Ishikawa (cell line): Measurements from ENCODE around the gene ARID3C.

ENCODE experiments used
- CEBPB ChIP-seq: IDR thresholded peaks from 2 replicates; pipeline ENCODE4 v1.6.1; 2012
- CREB1 ChIP-seq: IDR thresholded peaks from 2 replicates; pipeline ENCODE4 v1.6.1; 2012; ENCODE audit warnings: low read depth
- EGR1 ChIP-seq: IDR thresholded peaks from 2 replicates; pipeline ENCODE4 v1.6.1; 2012
- EP300 ChIP-seq: IDR thresholded peaks from 2 replicates; pipeline ENCODE4 v1.6.1; 2012; ENCODE audit warnings: borderline replicate concordance
- FOXM1 ChIP-seq: IDR thresholded peaks from 2 replicates; pipeline ENCODE4 v1.6.1; 2012; ENCODE audit warnings: low read depth, borderline replicate concordance
- NFIC ChIP-seq: IDR thresholded peaks from 2 replicates; pipeline ENCODE4 v1.6.1; 2012
- RAD21 ChIP-seq: IDR thresholded peaks from 2 replicates; pipeline ENCODE4 v1.6.1; 2012; ENCODE audit warnings: low read depth
- TAF1 ChIP-seq: IDR thresholded peaks from 2 replicates; pipeline ENCODE4 v1.6.1; 2012; ENCODE audit warnings: low read depth, mild to moderate bottlenecking
- TCF12 ChIP-seq: IDR thresholded peaks from 2 replicates; pipeline ENCODE4 v1.6.1; 2012; ENCODE audit warnings: low read depth
- TEAD4 ChIP-seq: IDR thresholded peaks from 2 replicates; pipeline ENCODE4 v1.6.1; 2012
- USF1 ChIP-seq: IDR thresholded peaks from 2 replicates; pipeline ENCODE4 v1.6.1; 2012
- YY1 ChIP-seq: IDR thresholded peaks from 2 replicates; pipeline ENCODE4 v1.6.1; 2012; ENCODE audit warnings: low read depth
- ZBTB7A ChIP-seq: IDR thresholded peaks from 2 replicates; pipeline ENCODE4 v1.6.1; 2012; ENCODE audit warnings: low read depth
- TF ChIP-seq, protein P1 (sequence below): IDR thresholded peaks from 2 replicates; pipeline ENCODE4 v1.6.1; 2012; ENCODE audit warnings: low read depth, mild to moderate bottlenecking
- TF ChIP-seq, protein P2 (sequence below): IDR thresholded peaks from 2 replicates; pipeline ENCODE4 v1.6.1; 2012

ARID3C gene

GRCh38 chr9:34647084-34647403, 18.2 kb upstream of the ARID3C start:
- TF ChIP-seq ZBTB7A: no peak
- TF ChIP-seq YY1: no peak
- no peak for TF ChIP-seq TCF12
- no peak for TF ChIP-seq USF1
- TF ChIP-seq NFIC: no peak
- no peak for TF ChIP-seq CEBPB
- TF ChIP-seq TAF1: no peak

GRCh38 chr9:34646211-34647083, 17.6 kb upstream of the ARID3C start, which contains the start of gene GALT:
Gene GALT (plus strand): TSS chr9:34646675. CDS start chr9:34646705, 30 bp downstream.
- TF ChIP-seq CREB1 (no peak), YY1 (0 out of 2 replicates have a peak, but pooled peaks have one; percentile 19), TEAD4 (peak; percentile 35; the same call in 1 of the 2 replicates), RAD21 (no peak), TCF12 (peak; percentile 61; the same call in 1 of the 2 replicates), TAF1 (peak; percentile 69), FOXM1 (no peak), CEBPB (no peak), NFIC (peak; percentile 54), EP300 (no peak), USF1 (peak; percentile 99), ZBTB7A (peak; percentile 72; the same call in 1 of the 2 replicates), EGR1 (no peak)
- TF ChIP-seq, protein P1, sequence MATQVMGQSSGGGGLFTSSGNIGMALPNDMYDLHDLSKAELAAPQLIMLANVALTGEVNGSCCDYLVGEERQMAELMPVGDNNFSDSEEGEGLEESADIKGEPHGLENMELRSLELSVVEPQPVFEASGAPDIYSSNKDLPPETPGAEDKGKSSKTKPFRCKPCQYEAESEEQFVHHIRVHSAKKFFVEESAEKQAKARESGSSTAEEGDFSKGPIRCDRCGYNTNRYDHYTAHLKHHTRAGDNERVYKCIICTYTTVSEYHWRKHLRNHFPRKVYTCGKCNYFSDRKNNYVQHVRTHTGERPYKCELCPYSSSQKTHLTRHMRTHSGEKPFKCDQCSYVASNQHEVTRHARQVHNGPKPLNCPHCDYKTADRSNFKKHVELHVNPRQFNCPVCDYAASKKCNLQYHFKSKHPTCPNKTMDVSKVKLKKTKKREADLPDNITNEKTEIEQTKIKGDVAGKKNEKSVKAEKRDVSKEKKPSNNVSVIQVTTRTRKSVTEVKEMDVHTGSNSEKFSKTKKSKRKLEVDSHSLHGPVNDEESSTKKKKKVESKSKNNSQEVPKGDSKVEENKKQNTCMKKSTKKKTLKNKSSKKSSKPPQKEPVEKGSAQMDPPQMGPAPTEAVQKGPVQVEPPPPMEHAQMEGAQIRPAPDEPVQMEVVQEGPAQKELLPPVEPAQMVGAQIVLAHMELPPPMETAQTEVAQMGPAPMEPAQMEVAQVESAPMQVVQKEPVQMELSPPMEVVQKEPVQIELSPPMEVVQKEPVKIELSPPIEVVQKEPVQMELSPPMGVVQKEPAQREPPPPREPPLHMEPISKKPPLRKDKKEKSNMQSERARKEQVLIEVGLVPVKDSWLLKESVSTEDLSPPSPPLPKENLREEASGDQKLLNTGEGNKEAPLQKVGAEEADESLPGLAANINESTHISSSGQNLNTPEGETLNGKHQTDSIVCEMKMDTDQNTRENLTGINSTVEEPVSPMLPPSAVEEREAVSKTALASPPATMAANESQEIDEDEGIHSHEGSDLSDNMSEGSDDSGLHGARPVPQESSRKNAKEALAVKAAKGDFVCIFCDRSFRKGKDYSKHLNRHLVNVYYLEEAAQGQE: no peak
- TF ChIP-seq, protein P2, sequence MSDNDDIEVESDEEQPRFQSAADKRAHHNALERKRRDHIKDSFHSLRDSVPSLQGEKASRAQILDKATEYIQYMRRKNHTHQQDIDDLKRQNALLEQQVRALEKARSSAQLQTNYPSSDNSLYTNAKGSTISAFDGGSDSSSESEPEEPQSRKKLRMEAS: peak; percentile 78

DNA sequence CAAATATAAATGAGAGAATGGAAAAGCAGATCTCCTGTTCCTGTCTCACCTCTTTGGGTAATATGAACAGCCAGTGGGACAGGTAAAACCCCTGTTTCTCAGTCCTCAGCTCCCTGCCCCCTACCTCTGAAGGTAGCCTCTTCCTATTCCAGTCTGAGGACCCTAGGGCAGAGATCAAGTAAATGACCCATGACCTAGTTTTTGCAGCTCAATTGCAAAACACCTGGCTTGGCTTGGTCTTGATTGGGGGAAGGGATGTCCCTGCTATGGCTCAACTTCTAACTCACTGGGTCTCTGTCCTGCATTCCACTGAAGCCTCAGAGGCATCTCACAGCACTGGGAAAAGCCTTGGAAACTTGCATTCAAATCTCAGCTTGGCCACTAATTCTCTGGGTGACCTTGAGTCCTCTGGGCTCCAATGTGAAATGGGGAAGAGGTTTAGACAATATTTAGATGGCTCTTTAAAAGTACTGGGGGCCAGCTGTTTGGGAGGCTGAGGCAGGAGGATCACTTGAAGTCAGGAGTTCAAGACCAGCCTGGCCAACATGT, 16.0 kb upstream of the ARID3C start:
- no peak for TF ChIP-seq CREB1
- no peak for TF ChIP-seq YY1
- no peak for TF ChIP-seq CEBPB
- TF ChIP-seq EP300: no peak
- no peak for TF ChIP-seq FOXM1
- TF ChIP-seq TCF12: no peak
- no peak for TF ChIP-seq EGR1
- TF ChIP-seq RAD21: no peak
- TF ChIP-seq TAF1: no peak
- TF ChIP-seq USF1: no peak
- TF ChIP-seq ZBTB7A: no peak
- TF ChIP-seq, protein P2: no peak
- TF ChIP-seq, protein P1: no peak
- no peak for TF ChIP-seq TEAD4

DNA sequence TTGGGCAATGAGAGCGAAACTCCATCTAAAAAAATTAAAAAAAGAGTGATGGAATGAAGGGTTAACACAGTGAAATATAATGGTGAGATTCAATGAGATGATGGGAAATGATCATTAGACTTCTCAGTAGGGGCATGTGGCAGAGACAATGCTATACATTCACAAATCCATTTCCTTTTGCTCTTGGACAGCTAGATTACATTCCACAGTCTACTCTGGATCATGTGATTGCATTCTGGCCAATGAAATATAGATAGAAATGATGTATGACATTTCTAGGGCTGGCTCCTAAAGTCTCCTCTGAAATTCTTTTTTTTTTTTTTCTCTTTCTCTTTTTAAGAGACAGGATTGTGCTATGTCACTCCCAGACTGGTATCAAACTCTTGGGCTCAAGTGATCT, 13.8 kb upstream of the ARID3C start:
- peak; percentile 70 for TF ChIP-seq USF1
- TF ChIP-seq NFIC: no peak

DNA sequence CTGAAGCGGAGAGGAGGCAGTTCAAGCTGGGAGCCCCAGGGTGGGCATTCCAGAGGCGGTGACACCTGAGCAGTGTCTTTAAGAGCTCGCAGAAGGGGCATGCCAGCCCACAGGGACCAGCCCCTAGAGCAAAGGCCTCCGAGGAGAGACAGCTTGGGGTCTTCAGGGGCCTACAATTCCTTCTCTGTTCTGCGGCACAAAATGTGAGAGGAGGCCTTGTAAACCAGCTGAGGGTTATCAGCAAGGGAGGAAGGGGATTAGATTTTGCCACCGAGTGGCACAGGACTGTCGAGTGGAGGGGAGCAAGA, 9.2 kb upstream of the ARID3C start:
- no peak for TF ChIP-seq EGR1
- no peak for TF ChIP-seq ZBTB7A
- TF ChIP-seq USF1: no peak
- no peak for TF ChIP-seq TCF12
- no peak for TF ChIP-seq CEBPB
- no peak for TF ChIP-seq RAD21
- TF ChIP-seq CREB1: no peak
